HG02571 (cell line): ENCODE results near the gene NFRKB.

Source experiments
- ATAC-seq: cut with Tn5 transposase; IDR thresholded peaks from one replicate; pipeline ENCODE4 v1.9.1; 2021; ENCODE audit warnings: mild to moderate bottlenecking, moderate library complexity; ENCODE audit not compliant: unreplicated experiment

Gene NFRKB

DNA sequence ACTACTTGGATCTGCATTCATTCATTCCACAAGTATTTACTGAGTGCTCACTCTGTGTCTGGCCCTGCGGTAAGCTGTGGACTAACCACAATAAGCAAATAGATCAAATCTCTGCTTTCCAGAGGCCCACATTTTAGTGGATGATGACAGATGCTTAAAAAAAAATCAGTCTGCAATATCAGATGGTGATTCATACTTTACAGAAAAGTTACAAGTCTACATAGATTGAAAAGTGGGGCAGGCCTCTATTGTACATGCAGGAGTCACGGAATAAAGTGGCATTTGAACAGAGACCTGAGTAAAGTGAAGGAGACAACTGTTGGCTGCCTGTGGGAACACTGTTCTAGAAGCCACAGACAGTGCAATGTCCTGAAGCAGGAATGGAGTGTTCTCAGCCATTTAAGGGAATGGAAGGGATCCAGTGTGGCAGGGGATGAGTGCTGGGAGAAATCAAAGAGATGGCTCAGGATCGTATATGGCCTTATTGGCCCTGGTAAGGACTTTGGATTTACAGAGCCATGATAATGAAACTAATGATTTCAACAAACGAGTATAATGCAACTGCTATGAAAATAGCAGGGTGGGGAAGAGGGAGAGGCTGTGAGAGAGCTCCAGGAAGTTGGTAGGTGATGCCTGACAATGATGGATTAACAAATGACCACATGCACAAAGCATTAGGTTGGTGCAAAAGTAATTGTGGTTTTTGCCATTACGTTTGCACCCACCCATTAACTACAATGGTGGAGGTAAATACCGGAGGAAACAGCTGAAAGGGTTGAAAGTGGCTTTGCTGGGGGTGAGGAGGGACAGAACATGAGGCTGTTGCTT lies 48.7 kb downstream of the NFRKB start:
- no peak for ATAC-seq
